ENCODE results near the gene REPIN1. TPM values are rescaled to one million over a fixed set of nuclear protein-coding genes. Genes with fewer than 3 reads are reported as not detected.

REPIN1 gene
- total and polyA plus RNA-seq, 7 donors = 50.9 to 131 (median 56.5) TPM

- Histone ChIP-seq H3K9me3 (no peaks in the 10 kb centered on the region), H3K27me3 (no peaks in the 10 kb centered on the region), H3K4me1 (peaks cover 0 to 61% (median 36%) of the 10 kb centered on the region in 4 donors), H3K27ac (peak overlapping the region in 3 of 4 donors; percentile 1 to 93 (median 27)), H3K36me3 (no peaks in the 10 kb centered on the region), H3K4me3 (no peak overlapping the region)
- peak; percentile 60 for DNase-seq
- intact Hi-C loops (cut with DNase I) = no loop called here
- 33 to 73% methylated on average over 9 of the region's 9 CpGs for WGBS, 2 donors
- TF ChIP-seq POLR2A (IDR thresholded peaks at IDR 0.05) = no peak
- TF ChIP-seq CTCF (IDR thresholded peaks at IDR 0.05) = no peak
- TF ChIP-seq EP300 (IDR thresholded peaks at IDR 0.05) = no peak
- TF ChIP-seq POLR2AphosphoS5 (IDR thresholded peaks at IDR 0.05) = no peak
Observed at GRCh38 chr7:150381096-150381495, 12.5 kb downstream of the REPIN1 start.

- 41 to 85% methylated on average over 1 of the region's 1 CpG for WGBS, 2 donors
- no peaks in the 10 kb centered on the region for H3K9me3 ChIP-seq
- peak; percentile 61 for DNase-seq
- peak overlapping the region in 2 of 4 donors; percentile 21 to 27 for H3K27ac ChIP-seq
- H3K4me3 ChIP-seq = no peak overlapping the region
- peaks cover 0 to 58% (median 36%) of the 10 kb centered on the region in 4 donors for H3K4me1 ChIP-seq
- intact Hi-C loops (cut with DNase I) = no loop called here
- H3K27me3 ChIP-seq = no peaks in the 10 kb centered on the region
- no peak for TF ChIP-seq POLR2A (IDR thresholded peaks at IDR 0.05)
- no peak for TF ChIP-seq CTCF (IDR thresholded peaks at IDR 0.05)
- TF ChIP-seq POLR2AphosphoS5 (IDR thresholded peaks at IDR 0.05) = no peak
- no peak for TF ChIP-seq EP300 (IDR thresholded peaks at IDR 0.05)
- H3K36me3 ChIP-seq = no peaks in the 10 kb centered on the region
Observed at GRCh38 chr7:150381785-150382122, 13.1 kb downstream of the REPIN1 start.

- no peaks in the 10 kb centered on the region for H3K9me3 ChIP-seq
- H3K36me3 ChIP-seq = no peaks in the 10 kb centered on the region
- intact Hi-C loops (cut with DNase I) = no loop called here
- DNase-seq = no peak
- peaks cover 0 to 58% (median 36%) of the 10 kb centered on the region in 4 donors for H3K4me1 ChIP-seq
- WGBS, 2 donors = 21 to 71% methylated on average over 20 of the region's 20 CpGs
- no peak for TF ChIP-seq CTCF (IDR thresholded peaks at IDR 0.05)
- no peak for TF ChIP-seq POLR2AphosphoS5 (IDR thresholded peaks at IDR 0.05)
- no peak for TF ChIP-seq EP300 (IDR thresholded peaks at IDR 0.05)
- TF ChIP-seq POLR2A (IDR thresholded peaks at IDR 0.05) = no peak
- H3K4me3 ChIP-seq = no peak overlapping the region
- no peaks in the 10 kb centered on the region for H3K27me3 ChIP-seq
- peak overlapping the region in 2 of 4 donors; percentile 21 to 52 for H3K27ac ChIP-seq
Observed at GRCh38 chr7:150382123-150382843, 13.7 kb downstream of the REPIN1 start.

GRCh38 chr7:150382844-150383225 lies 14.2 kb downstream of the REPIN1 start:
- Histone ChIP-seq H3K4me3 (no peak overlapping the region), H3K36me3 (no peaks in the 10 kb centered on the region), H3K27ac (peak overlapping the region in 2 of 4 donors; percentile 21 to 52), H3K9me3 (no peaks in the 10 kb centered on the region), H3K4me1 (peaks cover 0 to 58% (median 34%) of the 10 kb centered on the region in 4 donors), H3K27me3 (no peaks in the 10 kb centered on the region)
- TF ChIP-seq POLR2AphosphoS5 (IDR thresholded peaks at IDR 0.05) (no peak), CTCF (IDR thresholded peaks at IDR 0.05) (no peak)
- DNase-seq = no peak
- intact Hi-C loops (cut with DNase I) = no loop called here
- WGBS, 2 donors = 15 to 55% methylated on average over 4 of the region's 4 CpGs

Data from sigmoid colon (tissue), 7 donors.